ENCODE data around the gene BIK. TPM values are rescaled to one million over a fixed set of nuclear protein-coding genes. Genes with fewer than 3 reads are reported as not detected.
"Not testable (repeated sequence)": the region's sequence is repeated elsewhere in the genome, so short reads cannot be mapped to it uniquely, and the experiment has no call there.

Gene BIK
- polyA plus RNA-seq, 12 donors: 0.16 to 1.4 (median 0.81) TPM; not detected in 9

DNA sequence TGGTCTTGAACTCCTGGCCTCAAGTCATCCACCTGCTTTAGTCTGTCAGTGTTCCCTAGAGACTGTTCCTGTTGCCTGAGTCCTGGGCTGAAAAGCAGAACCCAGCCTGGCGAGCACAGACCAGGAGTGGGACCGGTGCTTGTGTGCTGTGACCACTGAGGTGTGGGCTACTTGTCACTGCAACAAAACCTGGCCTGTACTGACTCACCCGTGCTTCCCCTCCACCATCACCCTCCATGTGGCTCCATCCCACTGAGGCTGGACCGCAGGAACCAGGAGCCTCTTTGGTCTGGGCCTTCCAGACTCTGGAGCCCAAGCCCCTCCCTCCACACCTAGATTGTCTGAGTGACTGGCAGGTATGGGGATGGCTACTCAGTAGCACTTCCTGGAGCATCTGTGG is 24.0 kb downstream of the BIK start:
- no peak for DNase-seq

DNA sequence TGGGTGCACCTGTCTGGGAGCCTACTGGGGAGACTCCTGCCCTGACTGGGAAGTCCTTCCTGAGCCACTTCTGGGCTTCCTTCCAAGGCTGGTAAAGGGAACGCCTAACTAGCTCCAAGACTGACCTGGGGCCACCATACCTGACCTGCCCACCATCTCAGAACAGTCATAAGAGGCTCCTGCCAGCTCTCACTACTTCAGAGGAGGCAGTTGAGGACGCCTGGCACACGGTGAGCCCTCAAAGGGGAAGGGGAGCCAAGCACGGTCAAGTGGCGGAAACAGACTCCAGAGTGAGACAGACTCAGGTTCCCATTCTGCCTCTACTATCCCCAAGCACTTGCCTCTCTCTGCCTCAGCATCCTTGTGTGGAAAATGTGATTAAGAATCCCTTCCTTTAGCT is 25.0 kb downstream of the BIK start:
- no peak for DNase-seq

DNA sequence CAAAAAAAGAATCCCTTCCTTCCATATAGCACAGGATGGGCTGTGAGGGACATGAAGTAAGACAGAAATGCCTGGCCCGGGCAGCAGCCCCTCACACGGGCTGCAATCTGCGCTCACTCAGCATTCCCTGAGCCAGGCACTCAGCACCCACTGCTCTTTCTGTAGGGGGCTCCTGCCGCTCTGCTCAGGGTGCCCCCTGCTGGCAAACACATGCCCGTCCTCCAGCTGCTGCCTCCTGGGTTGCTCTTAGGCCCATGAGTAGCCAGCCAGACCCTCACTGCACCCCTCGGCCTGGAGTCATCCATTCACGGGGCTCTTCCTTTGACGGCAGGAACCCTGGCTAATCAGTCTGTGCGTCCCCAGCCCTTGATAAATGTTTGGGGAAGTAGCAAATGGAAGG is 25.7 kb downstream of the BIK start:
- no peak for DNase-seq

DNA sequence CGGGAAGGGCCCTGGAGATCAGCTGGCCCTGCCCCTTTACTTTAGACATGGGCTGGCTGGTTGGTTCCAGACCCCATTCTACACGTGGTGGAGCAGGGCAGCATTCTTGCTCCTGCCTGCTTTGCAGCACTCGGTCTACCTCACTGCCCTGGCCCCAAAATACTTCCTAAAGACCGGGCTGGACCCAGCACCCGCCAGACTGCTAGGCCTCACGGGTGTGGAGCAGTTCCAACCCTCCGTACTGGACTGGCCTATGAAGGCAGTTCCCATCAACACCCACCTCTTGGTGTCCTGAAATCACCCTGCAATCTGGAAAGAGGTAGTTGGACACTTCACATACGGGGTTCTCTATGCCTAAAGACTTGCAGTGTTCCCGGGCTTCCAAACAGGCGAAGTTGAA is 26.3 kb downstream of the BIK start:
- no peak for DNase-seq

DNA sequence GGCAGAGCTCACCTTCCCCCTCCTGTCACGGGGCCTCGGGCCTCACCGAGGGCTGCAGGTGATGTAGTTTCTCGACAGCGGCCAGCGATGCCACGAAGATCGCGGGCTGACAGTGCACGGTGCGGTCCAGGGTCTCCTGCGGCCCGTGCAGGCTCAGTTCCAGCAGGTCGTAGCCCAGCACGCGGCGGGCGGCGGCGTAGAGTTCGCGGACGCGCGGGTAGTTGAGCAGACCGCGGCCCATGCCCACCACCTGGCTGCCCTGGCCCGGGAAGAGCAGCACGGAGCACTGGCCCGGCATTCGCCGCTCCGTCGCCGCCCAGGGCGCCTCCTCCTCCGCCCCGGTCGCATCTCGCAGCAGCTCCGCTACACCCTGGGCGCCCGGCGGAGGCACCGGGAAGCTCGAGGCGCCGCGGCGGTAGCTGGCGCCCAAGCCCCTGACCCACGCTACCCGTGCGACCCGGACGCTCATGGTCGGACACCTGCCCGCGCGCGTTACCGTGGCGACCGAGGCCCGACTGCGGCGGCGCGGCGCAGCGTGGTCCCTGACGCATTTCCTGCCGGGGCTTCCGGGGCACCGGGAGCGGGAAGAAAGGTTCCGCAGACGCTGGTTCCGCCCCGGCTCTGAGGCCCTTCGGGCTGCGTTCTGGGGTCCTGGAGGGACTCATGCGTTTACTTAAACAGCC is 32.5 kb downstream of the BIK start, which contains the start of gene MCAT:
TSS of gene MCAT (minus strand) at position 519 of the 683 bp plus-strand sequence. CDS start at position 469, 50 bp downstream.
- DNase-seq: peak; percentile 81

DNA sequence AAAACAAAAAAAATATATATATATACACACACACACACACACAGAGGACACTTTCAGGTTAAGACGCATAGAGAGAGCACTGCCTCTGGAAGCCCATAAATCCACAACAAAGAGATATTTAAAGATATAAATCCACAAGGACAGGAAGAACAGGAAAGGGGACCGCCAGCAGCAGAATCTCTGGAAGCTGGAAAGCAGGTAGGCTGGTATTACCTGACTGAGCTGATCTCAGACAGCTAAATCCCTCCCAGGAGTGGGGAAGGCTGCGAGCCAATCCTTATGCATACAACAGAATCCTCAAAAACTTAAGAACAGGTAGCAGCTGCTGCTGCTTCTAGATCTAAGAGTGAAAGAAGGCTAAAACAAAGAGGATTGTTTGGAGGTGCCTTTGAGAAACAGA is 34.4 kb downstream of the BIK start:
- no peak for DNase-seq

DNA sequence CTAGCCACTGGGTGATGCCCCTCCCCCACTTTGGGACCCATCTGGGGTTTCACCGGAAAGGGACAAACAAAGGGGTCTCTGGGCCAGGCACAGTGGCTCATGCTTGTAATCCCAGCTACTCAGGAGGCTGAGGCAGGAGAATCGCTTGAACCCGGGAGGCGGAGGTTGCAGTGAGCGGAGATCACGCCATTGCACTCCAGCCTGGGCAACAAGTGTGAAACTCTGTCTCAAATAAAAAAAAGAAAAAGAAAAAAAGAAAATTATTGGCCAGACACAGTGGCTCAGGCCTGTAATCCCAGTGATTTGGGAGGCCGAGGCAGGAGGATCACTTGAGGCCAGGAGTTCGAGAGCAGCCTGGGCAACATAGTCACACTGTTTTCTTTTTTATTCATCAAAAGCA is 34.8 kb downstream of the BIK start:
- not testable (repeated sequence) for DNase-seq

DNA sequence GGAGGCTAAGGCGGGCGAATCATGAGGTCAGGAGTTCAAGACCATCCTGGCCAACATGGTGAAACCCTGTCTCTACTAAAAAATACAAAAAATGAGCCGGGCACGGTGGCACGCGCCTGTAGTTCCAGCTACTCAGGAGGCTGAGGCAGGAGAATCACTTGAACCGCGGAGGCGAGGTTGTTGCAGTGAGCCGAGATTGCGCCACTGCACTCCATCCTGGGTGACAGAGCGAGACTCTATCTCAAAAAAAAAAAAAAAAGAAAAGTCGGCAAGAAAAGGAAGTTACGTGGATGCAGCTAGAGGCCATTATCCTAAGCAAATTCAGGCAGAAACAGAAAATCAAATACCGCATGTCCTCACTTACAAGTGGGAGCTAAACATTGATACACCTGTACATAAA is 35.8 kb downstream of the BIK start:
- DNase-seq: not testable (repeated sequence)

DNA sequence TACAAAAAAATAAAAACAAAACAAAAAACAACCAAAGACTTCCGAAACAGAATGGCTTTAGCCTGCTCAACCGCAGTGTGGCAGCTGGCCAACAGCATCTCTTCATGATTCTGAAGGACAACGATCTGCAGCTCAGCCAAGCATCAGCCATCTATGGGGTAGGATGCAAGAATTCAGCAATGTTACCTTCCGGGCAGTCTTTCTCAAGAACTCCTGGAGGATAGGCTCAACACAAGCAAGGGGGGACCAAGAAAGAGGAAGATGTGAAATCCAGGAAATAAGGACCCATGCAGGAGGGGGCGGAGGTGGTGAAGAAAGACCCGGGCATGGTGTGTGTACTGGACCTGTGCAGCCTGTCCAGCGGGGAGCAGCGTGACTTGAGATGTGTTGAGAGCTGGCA is 37.3 kb downstream of the BIK start:
- DNase-seq: no peak

DNA sequence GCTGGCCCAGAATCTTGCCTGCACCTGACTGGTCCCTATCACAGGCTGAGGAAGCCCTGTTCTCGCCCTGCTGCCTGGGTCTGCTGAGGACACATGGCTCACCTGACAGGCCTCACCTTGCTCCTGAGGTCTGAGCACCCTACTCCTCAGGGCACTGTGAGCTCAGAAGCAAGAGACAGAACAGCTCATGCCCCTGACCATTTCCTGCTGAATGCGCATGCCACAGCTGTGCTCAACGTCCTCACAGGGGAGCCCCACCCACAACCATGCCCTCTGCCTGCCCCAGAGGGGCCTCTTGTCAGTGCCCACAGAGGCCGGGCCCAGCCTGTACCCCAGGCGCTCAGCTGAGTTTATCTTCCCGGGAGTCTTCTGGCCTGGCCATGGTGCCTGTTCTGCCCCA is 38.0 kb downstream of the BIK start:
- DNase-seq: no peak

DNA sequence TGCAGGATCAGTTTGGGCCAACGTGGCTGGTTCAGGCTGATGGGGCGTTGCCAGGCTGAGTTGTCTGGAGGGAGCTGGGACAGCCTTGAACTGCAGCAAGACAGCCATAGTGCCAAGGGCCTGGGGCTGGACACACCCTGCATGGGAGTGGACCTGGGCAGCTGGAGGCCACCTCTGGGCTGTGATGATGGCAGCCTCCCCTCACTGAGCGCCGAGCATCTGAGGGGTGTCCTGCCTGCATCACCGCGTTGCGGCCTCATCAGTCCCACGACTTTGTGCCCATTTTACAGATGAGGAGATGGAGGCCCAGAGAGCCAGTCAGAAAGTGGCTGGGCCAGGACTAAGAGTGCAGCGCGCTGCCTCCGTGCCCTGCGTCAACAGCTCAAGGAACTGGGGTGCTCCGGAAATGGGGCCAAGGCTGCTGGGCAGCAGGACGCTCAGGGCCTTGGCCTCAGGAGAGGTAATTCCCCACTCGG is 40.2 kb downstream of the BIK start:
- no peak for DNase-seq

DNA sequence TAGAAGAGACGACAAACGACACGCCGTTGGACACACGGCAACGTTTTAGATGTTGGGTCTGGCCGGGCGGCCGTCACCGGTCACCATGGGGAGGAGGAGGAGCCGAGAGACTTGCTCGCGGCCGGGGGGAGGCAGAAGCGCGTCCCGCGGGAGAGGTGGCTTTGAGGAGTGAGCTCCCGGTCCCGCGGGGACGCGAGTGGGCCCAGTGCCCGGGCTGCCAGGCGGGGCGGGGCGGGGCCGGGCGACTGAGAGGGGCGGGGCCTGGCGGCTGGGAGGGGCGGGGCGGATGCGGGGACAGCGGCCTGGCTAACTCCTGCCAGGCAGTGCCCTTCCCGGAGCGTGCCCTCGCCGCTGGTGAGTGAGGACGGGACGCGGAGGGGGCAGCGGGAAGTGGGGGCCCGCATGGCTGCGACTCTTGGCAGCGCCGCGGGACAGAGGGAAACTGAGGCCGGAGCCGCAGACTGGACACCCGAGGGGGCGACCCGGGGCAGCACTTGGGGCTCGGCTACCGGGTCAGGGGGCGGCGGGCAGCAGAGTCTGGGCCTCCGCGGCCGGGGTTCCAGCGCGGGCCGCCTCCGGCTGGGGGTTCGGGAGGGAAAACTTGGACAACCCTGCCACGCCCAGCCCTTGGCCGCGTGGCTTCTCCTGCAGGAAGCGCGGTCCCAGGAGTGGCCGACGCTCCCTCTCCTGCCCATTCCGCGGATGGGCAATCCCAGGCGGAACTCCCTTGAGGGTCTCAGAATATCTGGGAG is 40.9 kb downstream of the BIK start, which contains the start of gene TSPO:
TSS of gene TSPO (plus strand) at position 309 of the 752 bp plus-strand sequence. CDS start 7,680 bp downstream, outside the sequence.
- DNase-seq: peak; percentile 38

DNA sequence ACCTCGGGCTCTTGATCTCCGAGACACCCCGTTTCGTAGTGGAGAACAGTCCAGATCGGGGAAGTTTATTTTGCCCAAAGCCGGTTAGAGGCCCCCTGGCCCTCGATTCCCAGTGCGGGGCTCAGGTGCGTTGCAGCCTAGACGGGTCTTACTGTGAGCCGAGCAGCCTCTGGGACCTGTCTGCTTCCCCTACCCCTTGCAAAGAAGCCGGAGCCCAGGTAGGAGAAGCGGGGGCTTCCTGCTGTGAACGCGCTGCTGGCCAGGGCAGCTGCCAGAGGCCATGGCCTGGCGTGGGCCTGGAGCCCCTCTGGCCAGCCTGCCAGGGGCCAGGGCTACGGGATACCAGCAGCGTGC is 41.4 kb downstream of the BIK start:
- no peak for DNase-seq

DNA sequence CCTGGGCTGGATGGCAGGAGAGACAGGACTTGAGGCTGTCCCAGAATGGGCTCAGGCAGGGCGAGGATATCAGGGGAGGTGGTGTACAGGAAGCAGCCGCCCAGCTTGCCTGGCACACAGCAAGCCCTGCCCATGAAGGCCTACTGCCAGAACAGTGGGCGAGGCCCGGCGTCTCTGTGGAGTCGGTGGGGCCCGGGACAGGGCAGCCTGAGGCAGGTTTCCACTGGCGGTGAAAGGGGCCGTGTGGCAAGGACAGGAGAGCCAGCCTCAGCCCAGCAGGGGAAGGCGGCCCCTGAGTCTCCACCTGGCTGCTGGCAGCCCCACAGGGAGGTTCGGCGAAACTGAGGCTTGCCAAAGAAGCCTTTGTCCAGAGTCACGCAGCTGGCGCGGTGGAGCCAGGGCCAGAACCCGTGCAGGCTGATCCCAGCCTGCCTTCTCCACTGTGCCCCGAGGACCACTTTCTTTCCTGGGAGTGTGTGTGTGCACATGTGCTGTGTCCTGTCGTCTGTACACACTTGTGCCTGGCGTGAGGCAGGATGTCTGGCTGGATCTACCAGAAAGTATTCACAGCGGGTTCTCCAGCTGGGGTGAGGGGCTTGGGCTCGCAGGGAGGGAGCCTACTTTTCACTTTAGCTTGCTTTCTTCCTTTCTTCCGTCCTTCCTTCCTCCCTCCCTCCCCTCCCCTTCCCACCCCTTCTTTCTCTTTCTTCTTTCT is 42.0 kb downstream of the BIK start:
- DNase-seq: peak; percentile 29

DNA sequence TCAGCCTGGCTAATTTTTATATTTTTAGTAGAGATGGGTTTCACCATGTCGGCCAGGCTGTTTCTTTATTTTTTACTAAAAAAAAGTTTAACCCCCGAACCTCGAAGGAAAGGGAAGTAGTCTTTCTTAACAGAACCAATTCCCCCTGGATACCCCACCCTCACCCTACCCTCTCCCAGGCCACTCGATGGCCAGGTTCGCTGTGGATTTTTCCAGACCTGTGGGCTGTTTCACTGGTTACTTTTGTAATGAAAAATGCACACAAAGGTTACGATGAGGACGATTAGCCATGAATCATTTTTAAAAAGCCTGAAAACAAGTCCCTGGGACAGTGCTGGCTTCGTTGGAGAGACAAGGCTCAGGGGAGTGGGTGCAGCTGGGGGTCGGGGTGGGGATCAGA is 43.3 kb downstream of the BIK start:
- no peak for DNase-seq

DNA sequence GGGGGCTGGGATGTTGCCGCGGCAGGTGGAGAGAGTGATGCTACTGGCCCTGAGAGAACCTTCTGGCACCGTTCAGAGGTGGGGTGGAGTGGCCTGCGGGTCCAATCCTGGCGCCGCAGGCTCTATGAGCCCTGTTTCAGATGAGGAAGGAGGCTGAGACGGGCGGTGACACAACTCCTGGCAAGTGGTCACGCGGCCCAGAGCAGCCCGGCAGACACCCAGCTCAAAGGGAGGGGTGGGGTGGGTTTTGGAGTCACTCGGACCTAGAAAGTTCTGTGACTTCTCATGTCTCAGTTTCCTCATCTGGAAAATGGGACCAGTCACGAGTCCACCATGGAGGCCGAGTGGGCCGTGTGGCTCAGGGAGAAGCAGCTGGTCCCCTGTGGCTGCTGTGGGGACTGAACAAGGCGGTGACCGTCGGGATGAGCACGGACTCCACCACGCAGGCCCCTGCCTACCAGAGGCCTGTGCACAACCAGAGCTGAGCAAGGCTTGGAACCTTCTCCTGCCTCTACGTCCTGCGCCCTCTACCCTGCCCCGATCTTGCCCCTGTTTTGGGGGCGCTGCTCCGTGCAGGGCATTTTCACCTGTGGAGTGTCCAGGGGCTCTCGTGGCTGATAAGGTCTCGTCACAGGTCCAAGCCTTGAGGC is 44.5 kb downstream of the BIK start:
- no peak for DNase-seq

DNA sequence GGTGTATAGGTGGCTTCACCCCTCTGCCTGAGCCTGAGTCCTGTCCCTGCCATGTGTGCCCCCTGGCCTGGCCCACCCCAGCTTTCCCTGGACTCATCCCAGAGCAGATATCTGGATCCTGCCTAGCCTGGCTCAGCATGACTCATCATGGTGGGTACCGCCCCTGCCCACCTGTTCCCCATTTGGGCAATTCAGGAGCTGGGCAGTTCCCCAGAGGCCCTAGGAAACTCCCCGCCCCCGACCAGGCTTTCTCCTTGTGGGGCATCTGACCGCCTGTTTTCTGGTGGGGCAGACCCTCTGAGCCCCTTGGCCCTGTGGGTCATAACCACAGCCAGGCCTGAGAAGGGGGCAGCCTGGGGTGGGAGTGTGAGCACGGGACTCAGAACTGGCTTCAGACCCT is 45.2 kb downstream of the BIK start:
- no peak for DNase-seq

DNA sequence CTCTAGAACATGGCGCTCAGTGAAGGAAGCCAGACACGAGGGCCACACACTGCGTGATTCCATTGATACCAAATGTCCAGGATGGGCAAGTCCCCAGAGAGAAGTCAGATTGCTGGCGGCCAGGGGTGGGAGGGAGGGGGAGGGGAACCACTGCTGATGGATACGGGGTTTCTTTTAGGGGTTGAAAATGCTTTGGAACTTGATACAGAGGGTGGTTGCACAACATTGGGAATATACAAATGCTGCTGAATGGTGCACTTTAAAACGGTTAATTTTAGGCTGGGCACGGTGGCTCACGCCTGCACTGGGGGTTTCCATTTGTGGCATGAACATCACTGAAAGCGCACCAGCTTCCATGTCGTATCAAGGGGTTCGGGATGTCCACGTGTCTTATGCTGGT is 45.9 kb downstream of the BIK start:
- DNase-seq: no peak

DNA sequence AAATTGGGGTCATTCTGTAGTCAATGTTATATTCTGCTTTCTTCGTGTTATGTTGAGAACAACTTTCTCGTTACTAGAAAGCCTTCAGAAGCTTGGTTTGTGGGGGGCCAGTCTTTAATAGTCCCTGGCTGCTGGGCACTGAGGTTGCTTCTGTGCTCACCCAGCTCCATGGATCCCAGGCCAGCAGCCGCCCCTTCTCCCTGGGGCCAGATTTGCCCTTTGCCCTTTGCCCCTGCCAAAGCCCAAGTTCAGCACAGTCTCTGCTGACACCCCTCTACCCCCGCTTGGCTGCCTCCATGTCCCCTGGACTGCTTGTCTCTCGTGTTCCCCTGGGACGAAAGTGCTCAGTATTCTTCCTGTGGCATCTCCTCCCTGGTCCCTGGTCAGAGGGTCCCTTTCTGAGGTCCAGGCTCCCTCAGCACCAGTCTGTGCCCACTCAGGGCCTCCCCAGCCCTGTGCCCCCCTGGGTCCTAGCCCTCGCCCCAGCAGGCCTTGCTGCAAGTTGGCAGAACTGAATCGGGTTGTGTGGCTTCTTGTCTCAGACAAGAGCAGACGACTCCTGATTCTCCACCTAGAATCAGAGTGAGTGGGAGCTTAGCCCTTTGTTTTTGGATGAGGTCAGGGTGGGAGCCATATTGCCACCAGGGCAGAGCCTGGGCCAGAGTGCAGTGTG is 47.5 kb downstream of the BIK start:
- no peak for DNase-seq

DNA sequence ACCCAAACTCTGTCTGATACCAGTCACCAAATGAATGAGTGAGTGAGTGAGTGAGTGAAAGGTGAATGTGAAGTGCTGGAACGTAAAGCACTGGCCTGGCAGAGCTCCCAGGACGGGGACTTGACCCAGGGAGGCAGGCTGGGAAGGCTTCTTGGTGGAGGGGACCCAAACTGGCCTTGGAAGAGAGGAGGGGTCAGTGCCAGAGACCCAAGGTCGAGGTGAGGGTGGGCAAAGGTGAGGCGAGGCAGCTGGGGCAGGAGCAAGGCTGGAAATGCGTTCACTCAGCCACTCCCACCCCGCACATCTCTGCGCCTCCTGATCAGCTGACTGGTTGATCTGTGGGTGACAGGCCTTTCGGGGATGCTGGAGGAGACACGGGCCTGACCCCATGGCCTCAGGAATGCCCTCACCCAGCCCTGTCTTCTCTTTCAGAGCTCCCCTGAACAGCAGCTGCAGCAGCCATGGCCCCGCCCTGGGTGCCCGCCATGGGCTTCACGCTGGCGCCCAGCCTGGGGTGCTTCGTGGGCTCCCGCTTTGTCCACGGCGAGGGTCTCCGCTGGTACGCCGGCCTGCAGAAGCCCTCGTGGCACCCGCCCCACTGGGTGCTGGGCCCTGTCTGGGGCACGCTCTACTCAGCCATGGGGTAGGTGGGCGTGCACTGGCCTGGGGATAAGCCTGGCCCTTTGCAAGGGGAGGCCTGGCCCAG is 48.4 kb downstream of the BIK start:
- DNase-seq: no peak

Data from muscle of arm (tissue), 12 donors.